H1 (cell line): ENCODE results near the gene PTPRC. TPM values are rescaled to one million over a fixed set of nuclear protein-coding genes. Genes with fewer than 3 reads are reported as not detected.

Source experiments
- CBX5 ChIP-seq: fragments of 300-800, 300-1000 bp; sonication (generic); IDR thresholded peaks from 2 replicates; pipeline ENCODE4 v1.7.1; 2016; ENCODE audit warnings: antibody characterized with exemption, low read length, low read depth
- HDAC2 ChIP-seq, 2 experiments: fragments of 300-600 bp in 1 of 2; sonication (generic) in 1 of 2; IDR thresholded peaks; 2 replicates each; pipeline ENCODE4 v1.6.1; 2011 to 2012; ENCODE audit warnings: low read depth in 2 of 2, low read length in 2 of 2, mild to moderate bottlenecking in 2 of 2, moderate library complexity in 2 of 2, borderline replicate concordance in 1 of 2, inconsistent platforms in 1 of 2
- JUND ChIP-seq: IDR thresholded peaks from 2 replicates; pipeline ENCODE4 v1.6.1; 2011; ENCODE audit warnings: mild to moderate bottlenecking, improper control_type of control experiment, low read length
- POLR2AphosphoS5 ChIP-seq: IDR thresholded peaks from 2 replicates; pipeline ENCODE4 v1.6.1; 2011; ENCODE audit warnings: low read depth, low read length
- polyA plus RNA-seq, 7 experiments: library from polyadenylated mRNA; depleted of rRNA in 3 of 7; stranded (reverse) in 5 of 7; unstranded in 2 of 7; fragments of >200 nt in 5 of 7; fragments of 200-250 nt in 2 of 7; gene quantifications; 1 replicate in 5 of 7; 2 replicates in 1 of 7; 4 replicates in 1 of 7; pipeline versions ENCODE4 v1.2.1 to v1.2.3, GENCODE V29; 2011 to 2013; ENCODE audit warnings: missing spikeins in 2 of 7, mixed read lengths in 2 of 7
- total RNA-seq: library from RNA; stranded (reverse); fragmentation: NEBNext Ultra II Directional; extraction: Animal tissue kit (Norgen Biotek cat#: 25700); gene quantifications from 2 replicates; pipeline ENCODE4 v1.2.1, GENCODE V29; 2021
- TF ChIP-seq, protein P1 (sequence below): fragments of 300-600 bp; sonication (generic); IDR thresholded peaks from 2 replicates; pipeline ENCODE4 v1.7.1; 2012; ENCODE audit warnings: low read length, moderate library complexity, mild to moderate bottlenecking, inconsistent platforms; ENCODE audit not compliant: insufficient replicate concordance
- TF ChIP-seq, protein P2 (sequence below): IDR thresholded peaks from 2 replicates; pipeline ENCODE4 v1.6.1; 2012; ENCODE audit warnings: inconsistent platforms

PTPRC gene
- total and polyA plus RNA-seq, 2 of the 8 experiments (the other 6 are each of a cell fraction or from before 2014, with no cell fraction given), result 0.05 TPM; not detected in 1

DNA sequence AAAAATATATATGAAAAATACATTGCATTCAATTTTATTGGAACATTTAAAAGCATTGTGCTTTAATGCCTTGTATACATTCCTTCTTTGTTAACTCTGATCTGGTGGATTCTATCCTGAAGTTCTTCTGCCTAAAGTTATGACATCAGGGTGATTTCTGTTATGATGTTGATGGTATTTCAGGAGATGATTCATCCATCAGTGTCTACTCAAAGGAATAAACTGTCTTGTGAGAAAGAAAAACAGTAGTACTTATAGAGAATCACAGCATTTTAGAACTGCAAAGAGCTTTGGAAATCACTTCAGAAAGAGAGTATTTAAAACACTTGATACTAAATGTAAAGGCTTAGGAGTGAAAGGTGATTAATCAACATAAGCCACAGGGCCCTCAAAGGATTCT lies 155.7 kb downstream of the PTPRC start (continued):
- TF ChIP-seq, protein P1, sequence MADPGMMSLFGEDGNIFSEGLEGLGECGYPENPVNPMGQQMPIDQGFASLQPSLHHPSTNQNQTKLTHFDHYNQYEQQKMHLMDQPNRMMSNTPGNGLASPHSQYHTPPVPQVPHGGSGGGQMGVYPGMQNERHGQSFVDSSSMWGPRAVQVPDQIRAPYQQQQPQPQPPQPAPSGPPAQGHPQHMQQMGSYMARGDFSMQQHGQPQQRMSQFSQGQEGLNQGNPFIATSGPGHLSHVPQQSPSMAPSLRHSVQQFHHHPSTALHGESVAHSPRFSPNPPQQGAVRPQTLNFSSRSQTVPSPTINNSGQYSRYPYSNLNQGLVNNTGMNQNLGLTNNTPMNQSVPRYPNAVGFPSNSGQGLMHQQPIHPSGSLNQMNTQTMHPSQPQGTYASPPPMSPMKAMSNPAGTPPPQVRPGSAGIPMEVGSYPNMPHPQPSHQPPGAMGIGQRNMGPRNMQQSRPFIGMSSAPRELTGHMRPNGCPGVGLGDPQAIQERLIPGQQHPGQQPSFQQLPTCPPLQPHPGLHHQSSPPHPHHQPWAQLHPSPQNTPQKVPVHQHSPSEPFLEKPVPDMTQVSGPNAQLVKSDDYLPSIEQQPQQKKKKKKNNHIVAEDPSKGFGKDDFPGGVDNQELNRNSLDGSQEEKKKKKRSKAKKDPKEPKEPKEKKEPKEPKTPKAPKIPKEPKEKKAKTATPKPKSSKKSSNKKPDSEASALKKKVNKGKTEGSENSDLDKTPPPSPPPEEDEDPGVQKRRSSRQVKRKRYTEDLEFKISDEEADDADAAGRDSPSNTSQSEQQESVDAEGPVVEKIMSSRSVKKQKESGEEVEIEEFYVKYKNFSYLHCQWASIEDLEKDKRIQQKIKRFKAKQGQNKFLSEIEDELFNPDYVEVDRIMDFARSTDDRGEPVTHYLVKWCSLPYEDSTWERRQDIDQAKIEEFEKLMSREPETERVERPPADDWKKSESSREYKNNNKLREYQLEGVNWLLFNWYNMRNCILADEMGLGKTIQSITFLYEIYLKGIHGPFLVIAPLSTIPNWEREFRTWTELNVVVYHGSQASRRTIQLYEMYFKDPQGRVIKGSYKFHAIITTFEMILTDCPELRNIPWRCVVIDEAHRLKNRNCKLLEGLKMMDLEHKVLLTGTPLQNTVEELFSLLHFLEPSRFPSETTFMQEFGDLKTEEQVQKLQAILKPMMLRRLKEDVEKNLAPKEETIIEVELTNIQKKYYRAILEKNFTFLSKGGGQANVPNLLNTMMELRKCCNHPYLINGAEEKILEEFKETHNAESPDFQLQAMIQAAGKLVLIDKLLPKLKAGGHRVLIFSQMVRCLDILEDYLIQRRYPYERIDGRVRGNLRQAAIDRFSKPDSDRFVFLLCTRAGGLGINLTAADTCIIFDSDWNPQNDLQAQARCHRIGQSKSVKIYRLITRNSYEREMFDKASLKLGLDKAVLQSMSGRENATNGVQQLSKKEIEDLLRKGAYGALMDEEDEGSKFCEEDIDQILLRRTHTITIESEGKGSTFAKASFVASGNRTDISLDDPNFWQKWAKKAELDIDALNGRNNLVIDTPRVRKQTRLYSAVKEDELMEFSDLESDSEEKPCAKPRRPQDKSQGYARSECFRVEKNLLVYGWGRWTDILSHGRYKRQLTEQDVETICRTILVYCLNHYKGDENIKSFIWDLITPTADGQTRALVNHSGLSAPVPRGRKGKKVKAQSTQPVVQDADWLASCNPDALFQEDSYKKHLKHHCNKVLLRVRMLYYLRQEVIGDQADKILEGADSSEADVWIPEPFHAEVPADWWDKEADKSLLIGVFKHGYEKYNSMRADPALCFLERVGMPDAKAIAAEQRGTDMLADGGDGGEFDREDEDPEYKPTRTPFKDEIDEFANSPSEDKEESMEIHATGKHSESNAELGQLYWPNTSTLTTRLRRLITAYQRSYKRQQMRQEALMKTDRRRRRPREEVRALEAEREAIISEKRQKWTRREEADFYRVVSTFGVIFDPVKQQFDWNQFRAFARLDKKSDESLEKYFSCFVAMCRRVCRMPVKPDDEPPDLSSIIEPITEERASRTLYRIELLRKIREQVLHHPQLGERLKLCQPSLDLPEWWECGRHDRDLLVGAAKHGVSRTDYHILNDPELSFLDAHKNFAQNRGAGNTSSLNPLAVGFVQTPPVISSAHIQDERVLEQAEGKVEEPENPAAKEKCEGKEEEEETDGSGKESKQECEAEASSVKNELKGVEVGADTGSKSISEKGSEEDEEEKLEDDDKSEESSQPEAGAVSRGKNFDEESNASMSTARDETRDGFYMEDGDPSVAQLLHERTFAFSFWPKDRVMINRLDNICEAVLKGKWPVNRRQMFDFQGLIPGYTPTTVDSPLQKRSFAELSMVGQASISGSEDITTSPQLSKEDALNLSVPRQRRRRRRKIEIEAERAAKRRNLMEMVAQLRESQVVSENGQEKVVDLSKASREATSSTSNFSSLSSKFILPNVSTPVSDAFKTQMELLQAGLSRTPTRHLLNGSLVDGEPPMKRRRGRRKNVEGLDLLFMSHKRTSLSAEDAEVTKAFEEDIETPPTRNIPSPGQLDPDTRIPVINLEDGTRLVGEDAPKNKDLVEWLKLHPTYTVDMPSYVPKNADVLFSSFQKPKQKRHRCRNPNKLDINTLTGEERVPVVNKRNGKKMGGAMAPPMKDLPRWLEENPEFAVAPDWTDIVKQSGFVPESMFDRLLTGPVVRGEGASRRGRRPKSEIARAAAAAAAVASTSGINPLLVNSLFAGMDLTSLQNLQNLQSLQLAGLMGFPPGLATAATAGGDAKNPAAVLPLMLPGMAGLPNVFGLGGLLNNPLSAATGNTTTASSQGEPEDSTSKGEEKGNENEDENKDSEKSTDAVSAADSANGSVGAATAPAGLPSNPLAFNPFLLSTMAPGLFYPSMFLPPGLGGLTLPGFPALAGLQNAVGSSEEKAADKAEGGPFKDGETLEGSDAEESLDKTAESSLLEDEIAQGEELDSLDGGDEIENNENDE, result no peak
- TF ChIP-seq JUND, result no peak
- no peak for TF ChIP-seq CBX5
- TF ChIP-seq, protein P2, sequence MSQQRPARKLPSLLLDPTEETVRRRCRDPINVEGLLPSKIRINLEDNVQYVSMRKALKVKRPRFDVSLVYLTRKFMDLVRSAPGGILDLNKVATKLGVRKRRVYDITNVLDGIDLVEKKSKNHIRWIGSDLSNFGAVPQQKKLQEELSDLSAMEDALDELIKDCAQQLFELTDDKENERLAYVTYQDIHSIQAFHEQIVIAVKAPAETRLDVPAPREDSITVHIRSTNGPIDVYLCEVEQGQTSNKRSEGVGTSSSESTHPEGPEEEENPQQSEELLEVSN, result no peak
- no peak for TF ChIP-seq HDAC2 (IDR thresholded peaks at IDR 0.05; ENCODE audit: borderline replicate concordance in 1 of 2, low read depth in 2 of 2, low read length in 2 of 2)
- TF ChIP-seq POLR2AphosphoS5, result no peak
